Measurements from ENCODE around the gene MRPS9. TPM values are rescaled to one million over a fixed set of nuclear protein-coding genes. Genes with fewer than 3 reads are reported as not detected.

MRPS9 gene
- total RNA-seq, 1 donor from 2014 or later = 41.6 TPM

- intact Hi-C loops (cut with DNase I) = no loop called here
- no peak for DNase-seq (ENCODE audit: low spot score)
Measured at GRCh38 chr2:105073591-105073990, 35.7 kb downstream of the MRPS9 start.

- no peak for DNase-seq (ENCODE audit: low spot score)
- intact Hi-C loops (cut with DNase I) = no loop called here
Measured at GRCh38 chr2:105076121-105076520, 38.3 kb downstream of the MRPS9 start.

- intact Hi-C loops (cut with DNase I) = no loop called here
- no peak for DNase-seq (ENCODE audit: low spot score)
Measured at GRCh38 chr2:105078906-105079495, 41.1 kb downstream of the MRPS9 start.

- intact Hi-C loops (cut with DNase I) = no loop called here
- DNase-seq (ENCODE audit: low spot score) = no peak
Measured at GRCh38 chr2:105080461-105080860, 42.6 kb downstream of the MRPS9 start.

GRCh38 chr2:105081006-105081601, 43.2 kb downstream of the MRPS9 start:
- intact Hi-C loops (cut with DNase I) = no loop called here
- no peak for DNase-seq (ENCODE audit: low spot score)

- no peak for DNase-seq (ENCODE audit: low spot score)
Measured at GRCh38 chr2:105082107-105082506, 44.2 kb downstream of the MRPS9 start.

GRCh38 chr2:105085525-105085924, 47.7 kb downstream of the MRPS9 start:
- DNase-seq (ENCODE audit: low spot score) = no peak
- intact Hi-C loops (cut with DNase I) = no loop called here

More at GRCh38 chr2:105082107-105082506, 44.2 kb downstream of the MRPS9 start:
- intact Hi-C loops (cut with DNase I) = no loop called here

- intact Hi-C loops (cut with DNase I) = no loop called here
- DNase-seq (ENCODE audit: low spot score) = no peak
Measured at GRCh38 chr2:105087273-105087672, 49.4 kb downstream of the MRPS9 start.

GRCh38 chr2:105090091-105090490, 52.2 kb downstream of the MRPS9 start:
- no peak for DNase-seq (ENCODE audit: low spot score)
- intact Hi-C loops (cut with DNase I) = no loop called here

- intact Hi-C loops (cut with DNase I) = no loop called here
- DNase-seq (ENCODE audit: low spot score) = no peak
Measured at GRCh38 chr2:105092797-105093196, 54.9 kb downstream of the MRPS9 start.

- DNase-seq (ENCODE audit: low spot score) = no peak
- intact Hi-C loops (cut with DNase I) = no loop called here
Measured at GRCh38 chr2:105099153-105099552, 61.3 kb downstream of the MRPS9 start.

- intact Hi-C loops (cut with DNase I) = no loop called here
- no peak for DNase-seq (ENCODE audit: low spot score)
Measured at GRCh38 chr2:105100046-105100840, 62.4 kb downstream of the MRPS9 start.

GRCh38 chr2:105102001-105102400, 64.1 kb downstream of the MRPS9 start:
- intact Hi-C loops (cut with DNase I) = no loop called here

GRCh38 chr2:105102963-105103421, 65.1 kb downstream of the MRPS9 start:
- no peak for DNase-seq (ENCODE audit: low spot score)
- intact Hi-C loops (cut with DNase I) = no loop called here

More at GRCh38 chr2:105102001-105102400, 64.1 kb downstream of the MRPS9 start:
- no peak for DNase-seq (ENCODE audit: low spot score)

- intact Hi-C loops (cut with DNase I) = no loop called here
- no peak for DNase-seq (ENCODE audit: low spot score)
Measured at GRCh38 chr2:105103481-105103880, 65.6 kb downstream of the MRPS9 start.

- intact Hi-C loops (cut with DNase I) = no loop called here
- no peak for DNase-seq (ENCODE audit: low spot score)
Measured at GRCh38 chr2:105104208-105104731, 66.4 kb downstream of the MRPS9 start.

GRCh38 chr2:105110295-105110829, 72.5 kb downstream of the MRPS9 start:
- DNase-seq (ENCODE audit: low spot score) = no peak
- intact Hi-C loops (cut with DNase I) = no loop called here

- no peak for DNase-seq (ENCODE audit: low spot score)
- intact Hi-C loops (cut with DNase I) = no loop called here
Measured at GRCh38 chr2:105111365-105112150, 73.7 kb downstream of the MRPS9 start.

- intact Hi-C loops (cut with DNase I) = no loop called here
Measured at GRCh38 chr2:105112345-105112744, 74.5 kb downstream of the MRPS9 start.

More at GRCh38 chr2:105112345-105112744, 74.5 kb downstream of the MRPS9 start:
- DNase-seq (ENCODE audit: low spot score) = no peak
